Upper lobe of left lung (tissue), 4 donors: ENCODE results near the gene CMSS1.

ENCODE experiments used
- POLR2A ChIP-seq, 4 donors: fragments of 450-650 bp; IDR thresholded peaks; one replicate each; pipeline ENCODE4 v1.5.1; 2016 to 2017; ENCODE audit warnings: antibody characterized with exemption in 4 of 4, mild to moderate bottlenecking in 2 of 4
- POLR2AphosphoS5 ChIP-seq, 2 donors: sonication (generic); formaldehyde crosslinking; IDR thresholded peaks; one replicate each; pipeline ENCODE4 v1.5.1; 2017; ENCODE audit warnings: antibody characterized with exemption in 2 of 2

DNA sequence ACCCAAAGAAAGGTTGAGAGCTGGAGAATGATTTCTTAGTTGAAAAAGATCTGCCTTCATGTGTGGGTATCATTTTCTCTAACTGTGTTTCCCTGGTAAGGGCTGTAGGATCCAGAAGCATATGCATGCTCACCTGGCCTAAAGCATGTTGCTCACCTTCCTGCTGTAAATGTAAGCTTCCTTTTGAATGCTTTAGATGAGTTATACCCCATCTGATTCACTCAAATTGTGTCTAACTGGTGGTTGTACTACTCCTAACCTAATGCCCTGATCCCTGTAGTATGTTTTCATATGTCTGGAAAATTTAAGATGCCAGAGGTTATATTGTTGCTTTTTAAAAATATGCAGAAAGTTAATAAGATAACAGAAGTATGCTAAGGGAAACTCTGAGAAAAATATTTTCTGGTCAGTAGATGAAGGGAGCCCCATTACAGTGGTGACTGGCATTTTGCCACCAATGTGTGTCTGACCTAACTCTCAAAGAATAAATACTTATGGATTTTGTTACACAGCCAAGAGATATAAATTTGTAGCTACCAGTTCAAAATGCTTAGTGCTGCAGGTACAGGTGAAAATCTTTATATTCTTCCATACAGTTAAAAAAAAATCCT lies 289.0 kb downstream of the CMSS1 start:
- TF ChIP-seq POLR2AphosphoS5 (IDR thresholded peaks at IDR 0.05) = no peak
- no peak for TF ChIP-seq POLR2A (IDR thresholded peaks at IDR 0.05)
